GM19455 (cell line): Measurements from ENCODE around the gene OR4P4.
A peak's percentile ranks its signal among the peaks of the same experiment; 100 is the strongest.

Experiments used
- ATAC-seq: cut with Tn5 transposase; IDR thresholded peaks from one replicate; pipeline ENCODE4 v1.9.1; 2021; ENCODE audit not compliant: unreplicated experiment

Gene OR4P4

DNA sequence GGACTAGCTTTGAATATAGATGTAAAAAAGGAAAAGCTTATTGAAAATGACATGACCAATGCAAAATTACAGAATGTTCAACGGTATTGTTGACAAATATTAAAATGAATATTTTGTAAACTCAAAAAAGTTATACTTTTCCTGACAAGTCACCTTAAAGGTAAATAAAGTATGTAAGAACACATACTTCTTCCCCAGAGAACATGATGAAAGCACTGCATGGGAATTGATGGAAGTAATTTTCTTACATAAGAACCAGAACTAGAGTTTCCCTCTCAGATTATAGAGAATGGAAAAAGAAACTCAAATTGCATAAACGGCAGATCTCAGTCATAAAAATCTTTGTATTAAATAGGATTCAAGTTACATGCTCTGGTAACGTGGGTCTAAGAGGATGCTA is at the start of gene OR4P4:
TSS of gene OR4P4 (plus strand) at position 301 of the 400 bp plus-strand sequence.
- ATAC-seq, result no peak

GRCh38 chr11:55607545-55607944 is 27.4 kb upstream of the OR4P4 start, which contains the start of gene OR4C11:
Gene OR4C11 (minus strand): TSS chr11:55607645. CDS start chr11:55604373, 3,272 bp downstream.
- no peak for ATAC-seq

DNA sequence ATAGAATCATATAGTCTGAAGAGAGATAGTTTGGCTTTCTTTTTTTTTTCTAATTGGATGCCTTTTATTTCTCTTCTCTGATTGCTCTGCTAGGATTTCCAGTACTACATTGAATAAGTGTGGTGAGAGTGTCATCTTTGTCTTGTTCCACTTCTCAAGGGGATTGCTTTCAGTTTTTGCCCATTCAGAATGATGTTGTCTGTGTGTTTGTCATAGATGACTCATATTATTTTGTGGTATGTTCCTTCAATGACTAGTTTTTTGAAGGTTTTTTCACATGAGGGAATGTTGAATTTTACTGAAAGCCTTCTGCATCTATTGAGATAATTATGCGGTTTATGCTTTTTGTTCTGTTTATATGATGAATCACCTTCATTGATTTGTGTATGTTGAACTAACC is 10.4 kb upstream of the OR4P4 start:
- ATAC-seq, result no peak

DNA sequence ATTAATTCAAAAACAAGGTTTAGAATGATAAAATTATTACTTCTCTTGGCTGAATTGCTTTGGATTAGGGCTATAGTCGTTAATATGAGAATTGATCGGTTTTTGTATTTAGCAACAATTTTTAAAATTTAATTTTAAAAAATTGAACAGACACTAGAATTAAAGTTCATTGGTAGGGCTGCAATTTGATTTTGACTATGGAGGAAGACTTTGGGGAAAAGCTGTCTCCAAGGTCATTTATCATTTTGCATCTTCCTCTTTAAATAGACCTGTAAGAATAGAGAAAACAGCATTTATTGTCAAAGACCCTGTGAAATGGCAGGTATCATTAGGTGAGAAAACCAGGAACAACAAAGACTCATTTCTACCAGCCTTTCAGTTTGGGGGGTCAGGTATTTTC is 13.1 kb downstream of the OR4P4 start, which contains the start of gene OR4S2:
TSS of gene OR4S2 (plus strand) at position 301 of the 400 bp plus-strand sequence. CDS start 2,577 bp downstream, outside the sequence.
- no peak for ATAC-seq

DNA sequence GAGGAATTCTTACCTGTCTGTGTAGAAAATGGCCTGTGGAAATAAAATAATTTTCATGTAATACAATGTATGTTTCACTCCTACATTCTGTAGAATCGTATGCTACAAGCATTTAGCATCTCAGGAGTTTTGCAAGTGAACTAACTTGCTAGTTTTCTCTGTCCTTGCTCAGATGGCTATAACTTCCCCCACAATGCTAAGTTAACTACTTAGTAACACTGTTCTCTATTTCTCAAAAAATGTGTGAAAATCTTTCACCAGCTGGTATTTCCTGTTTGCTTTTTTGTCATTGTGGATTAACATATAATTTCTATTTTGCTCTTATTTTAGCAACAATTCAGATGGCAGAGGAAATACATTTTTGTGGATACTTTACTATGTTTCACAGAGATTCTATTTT is 17.6 kb downstream of the OR4P4 start:
- no peak for ATAC-seq

- ATAC-seq, result no peak
Measured at GRCh38 chr11:55655096-55655495, 20.2 kb downstream of the OR4P4 start.

GRCh38 chr11:55658031-55658573 is 23.2 kb downstream of the OR4P4 start:
- peak; percentile 94 for ATAC-seq

GRCh38 chr11:55658608-55659007 is 23.7 kb downstream of the OR4P4 start:
- ATAC-seq, result peak; percentile 33

- no peak for ATAC-seq
Measured at GRCh38 chr11:55661901-55662300, 27.0 kb downstream of the OR4P4 start, which contains the start of gene OR4C6. Gene OR4C6 (plus strand): TSS chr11:55662201. CDS start chr11:55665167, 2,966 bp downstream.

GRCh38 chr11:55669376-55669775 is 34.5 kb downstream of the OR4P4 start:
- no peak for ATAC-seq

DNA sequence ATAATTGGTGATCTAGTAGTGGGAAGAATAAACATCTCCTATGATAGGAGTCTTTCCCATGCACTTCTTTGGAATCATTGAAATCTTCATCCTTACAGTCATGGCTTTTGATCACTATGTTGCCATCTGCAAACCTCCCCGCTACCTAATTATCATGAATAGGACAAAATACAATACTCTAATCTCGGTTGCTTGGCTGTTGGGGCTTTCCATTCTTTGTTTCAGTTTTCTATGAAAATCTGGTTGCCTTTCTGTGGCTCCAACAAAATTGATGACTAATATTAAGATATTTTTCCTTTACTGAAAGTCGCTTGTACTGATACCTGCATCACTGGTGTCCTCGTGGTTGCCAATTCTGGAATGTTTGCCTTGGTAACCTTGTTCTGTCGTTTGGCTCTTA is 38.9 kb downstream of the OR4P4 start:
- no peak for ATAC-seq
